Skin epidermis (tissue), 12 donors: ENCODE data around the gene GPANK1.

ENCODE experiments used
- H3K27ac ChIP-seq, 21 experiments: fragments of 200-600 bp; sonication (generic) in 11 of 21; one replicate each; pipeline ENCODE4 v1.5.0; 2020; ENCODE audit warnings: mild to moderate bottlenecking in 3 of 21, inconsistent platforms in 2 of 21, moderate library complexity in 2 of 21
- H3K4me3 ChIP-seq, 7 experiments: fragments of 200-600 bp; sonication (generic) in 2 of 7; one replicate each; pipeline ENCODE4 v1.5.0; 2020; ENCODE audit warnings: inconsistent platforms in 2 of 7, mild to moderate bottlenecking in 2 of 7, moderate library complexity in 1 of 7

The GPANK1 gene

DNA sequence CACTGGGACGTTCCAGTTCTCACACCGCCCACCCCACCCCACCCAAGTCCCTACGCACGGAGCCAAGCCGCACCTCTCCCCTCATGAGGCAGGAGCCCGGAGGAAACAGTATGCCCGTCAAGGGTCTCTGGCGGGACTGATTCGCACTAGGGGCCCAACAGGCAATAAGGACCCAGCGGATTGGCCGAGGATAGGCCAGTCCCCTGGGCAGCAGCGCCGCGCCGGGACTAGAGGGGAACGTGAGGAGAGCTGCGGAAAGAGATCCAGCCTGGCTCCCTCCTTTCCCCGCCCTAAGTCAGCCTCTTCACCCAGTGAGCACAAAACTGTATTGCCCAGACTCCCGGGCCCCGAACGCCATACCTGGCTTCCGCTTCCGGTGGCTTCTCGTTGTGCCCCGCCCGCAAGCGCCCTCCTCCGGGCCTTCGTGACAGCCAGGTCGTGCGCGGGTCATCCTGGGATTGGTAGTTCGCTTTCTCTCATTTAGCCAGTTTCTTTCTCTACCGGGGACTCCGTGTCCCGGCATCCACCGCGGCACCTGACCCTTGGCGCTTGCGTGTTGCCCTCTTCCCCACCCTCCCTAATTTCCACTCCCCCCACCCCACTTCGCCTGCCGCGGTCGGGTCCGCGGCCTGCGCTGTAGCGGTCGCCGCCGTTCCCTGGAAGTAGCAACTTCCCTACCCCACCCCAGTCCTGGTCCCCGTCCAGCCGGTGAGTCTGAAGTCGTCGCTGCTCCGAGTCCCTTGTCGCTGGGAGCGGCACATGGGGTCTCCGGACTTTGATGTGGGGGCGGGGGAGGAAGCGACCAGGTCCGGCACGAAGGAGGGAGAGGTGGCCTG lies 922 bp upstream of the GPANK1 start, which contains the start of gene CSNK2B:
TSS of gene CSNK2B (plus strand) at position 580 of the 836 bp plus-strand sequence. CDS start 752 bp downstream, outside the sequence.
- H3K27ac ChIP-seq = peak within 1 kb of the TSS; percentile 61 to 98 (median 95)
- H3K4me3 ChIP-seq = peak within 1 kb of the TSS; percentile 78 to 95 (median 87)

DNA sequence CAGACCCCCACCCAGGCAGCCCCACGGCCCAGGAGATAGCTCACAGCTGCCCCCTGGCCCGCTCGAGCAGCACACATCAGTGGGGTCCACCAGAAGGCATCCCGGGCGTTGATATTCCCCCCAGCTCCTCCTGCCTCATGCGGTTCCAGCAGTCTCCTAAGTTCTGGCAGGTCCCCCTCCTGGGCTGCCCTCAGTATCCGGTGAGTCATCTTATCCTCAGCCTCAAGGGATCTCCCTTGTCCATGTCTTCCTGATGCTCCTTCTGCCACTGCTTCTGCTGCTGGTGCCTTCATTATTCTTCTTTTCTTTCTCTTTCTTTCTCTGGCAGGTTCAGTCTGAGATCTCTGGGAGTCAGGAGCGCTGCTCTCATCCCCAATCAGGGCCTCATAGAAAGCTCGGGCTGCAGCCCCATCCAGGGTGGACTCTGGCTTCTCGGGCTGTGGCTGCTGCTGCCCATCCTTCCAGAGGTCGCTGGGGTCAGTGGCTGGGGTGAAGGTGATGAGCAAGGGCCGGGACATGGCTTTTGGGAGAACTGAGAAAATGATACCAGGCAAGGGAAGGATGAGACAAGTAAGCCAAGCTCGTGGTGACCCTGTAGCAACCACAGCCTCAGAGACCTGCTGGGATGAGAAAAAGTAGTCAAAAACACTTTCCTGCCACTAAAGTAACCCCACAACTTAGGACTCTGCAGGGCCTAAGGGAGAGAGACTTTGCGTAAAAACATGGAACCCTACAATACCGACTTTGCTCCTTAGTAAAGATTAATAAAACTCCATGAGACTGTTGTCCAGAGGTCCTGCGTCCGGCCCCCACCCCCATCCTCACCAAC lies 622 bp downstream of the GPANK1 start:
- peak overlapping the region; percentile 78 to 95 (median 87) for H3K4me3 ChIP-seq
- H3K27ac ChIP-seq = peak overlapping the region; percentile 45 to 98 (median 93)

GRCh38 chr6:31663126-31663960 lies 1.5 kb downstream of the GPANK1 start:
- Histone ChIP-seq H3K27ac (peak overlapping the region in 20 of 21 experiments; percentile 34 to 98 (median 93)), H3K4me3 (peak overlapping the region; percentile 78 to 95 (median 87))

DNA sequence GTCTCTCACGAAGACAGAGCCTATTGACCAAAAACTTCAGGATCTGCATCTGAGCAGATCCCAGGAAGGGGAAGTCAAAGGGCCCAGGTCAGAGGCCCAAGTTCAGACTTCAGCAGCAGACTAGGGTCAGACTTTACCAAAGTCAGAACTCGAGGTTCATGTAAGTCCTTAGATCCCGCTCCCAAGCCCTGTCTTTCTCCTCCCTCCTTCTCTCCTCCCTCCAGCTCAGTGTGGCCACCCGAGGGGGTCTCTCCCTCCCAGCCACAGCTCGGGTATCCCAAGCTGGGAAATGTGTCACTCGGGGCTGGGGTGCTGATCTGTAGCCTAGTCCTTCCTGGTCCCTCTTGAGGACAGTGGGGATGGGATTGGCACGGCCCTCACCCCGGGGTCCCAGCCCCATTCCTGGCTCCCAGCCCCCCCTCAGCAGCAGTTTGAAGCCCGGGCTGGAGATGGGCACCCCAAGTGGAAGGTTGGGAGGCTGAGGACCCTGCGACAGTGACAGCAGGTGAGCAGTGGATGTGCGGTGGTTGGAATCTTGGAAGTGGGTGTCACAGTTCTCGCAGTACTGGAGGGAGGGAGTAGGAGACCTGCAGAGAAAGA lies 2.6 kb downstream of the GPANK1 start:
- Histone ChIP-seq H3K27ac (peak overlapping the region in 5 of 21 experiments; percentile 7 to 35 (median 23)), H3K4me3 (no peak overlapping the region)

DNA sequence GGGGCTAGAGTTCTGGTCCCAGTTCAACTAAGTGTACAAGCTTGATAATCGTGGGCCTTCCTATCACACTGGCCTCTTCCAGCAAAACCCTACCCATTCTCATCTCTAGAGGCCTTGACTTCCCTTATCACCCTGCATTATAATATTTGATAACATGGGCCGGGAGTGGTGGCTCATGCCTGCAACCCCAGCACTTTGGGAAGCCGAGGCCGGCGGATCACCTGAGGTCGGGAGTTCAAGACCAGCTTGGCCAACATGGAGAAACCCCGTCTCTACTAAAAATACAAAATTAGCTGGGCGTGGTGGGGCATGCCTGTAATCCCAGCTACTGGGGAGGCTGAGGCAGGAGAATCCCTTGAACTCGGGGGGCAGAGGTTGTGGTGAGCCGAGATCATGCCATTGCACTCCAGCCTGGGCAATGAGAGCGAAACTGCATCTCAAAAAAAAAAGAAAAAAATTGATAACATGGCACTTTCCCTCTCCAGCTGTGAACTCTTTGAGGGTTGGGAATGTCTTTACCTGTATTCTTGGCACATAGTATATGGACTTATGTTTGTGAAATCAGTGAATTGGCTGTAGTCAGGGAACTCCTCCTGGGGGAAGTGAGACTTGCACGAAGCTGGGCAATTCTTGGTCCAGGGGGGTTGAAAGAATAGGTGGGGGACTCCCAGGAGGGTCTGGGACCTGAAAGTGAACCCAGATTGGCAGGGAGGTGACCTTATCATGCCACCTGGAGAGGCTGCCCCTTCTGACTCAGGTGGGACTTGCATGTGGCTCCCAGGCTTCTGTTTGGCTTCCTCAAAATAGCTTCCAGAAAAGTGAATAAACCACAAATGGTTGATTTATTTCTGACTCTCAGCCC lies 3.3 kb downstream of the GPANK1 start:
- peak overlapping the region in 19 of 21 experiments; percentile 74 to 95 (median 88) for H3K27ac ChIP-seq
- peak overlapping the region in 5 of 7 experiments; percentile 67 to 87 (median 79) for H3K4me3 ChIP-seq

DNA sequence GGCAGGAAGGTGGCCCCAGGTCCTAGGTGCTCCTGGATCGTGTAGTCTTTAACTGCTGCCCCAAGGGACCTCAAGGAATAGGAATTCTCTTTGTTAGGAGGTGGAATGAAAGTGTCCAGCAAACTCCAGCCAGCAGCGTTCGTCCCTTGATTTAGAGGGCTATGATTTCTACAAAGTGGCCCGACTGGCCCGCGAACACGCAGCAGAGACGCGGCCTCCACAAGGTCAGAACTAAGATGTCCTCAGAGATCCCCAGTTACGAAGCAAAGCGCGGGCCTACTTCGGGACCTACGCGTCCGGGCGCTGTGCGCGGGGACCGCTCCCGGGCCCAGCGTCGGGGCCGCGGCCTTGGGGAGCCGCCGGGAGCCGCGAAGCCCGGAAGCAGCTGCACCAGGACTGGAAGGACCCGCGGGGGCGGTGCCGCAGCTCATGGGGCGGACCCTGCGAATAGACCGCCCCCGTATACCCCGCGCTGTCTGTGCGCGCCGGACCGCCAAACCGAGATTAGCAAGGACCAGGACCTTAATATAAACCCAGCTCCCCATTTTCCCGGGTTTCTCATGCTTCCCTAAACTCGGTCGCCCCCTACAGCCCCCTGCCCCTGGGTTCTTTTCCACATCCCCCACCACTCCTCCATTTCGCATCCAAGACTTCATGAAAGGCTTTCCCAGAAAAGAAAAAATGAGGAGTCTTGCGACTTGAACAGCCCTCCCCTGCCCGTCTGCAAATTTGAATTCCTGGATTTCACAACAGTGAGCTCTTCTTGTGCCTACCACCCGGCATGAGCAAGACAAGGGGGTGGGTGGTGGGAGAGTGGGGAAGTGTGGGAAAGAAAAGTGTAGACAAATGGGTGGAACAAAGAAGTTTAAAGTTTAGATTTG lies 4.2 kb downstream of the GPANK1 start, which contains the start of gene C6orf47:
TSS of gene C6orf47 (minus strand) at position 398 of the 881 bp plus-strand sequence. CDS start 831 bp downstream, outside the sequence.
- peak within 1 kb of the TSS in 20 of 21 experiments; percentile 74 to 95 (median 88) for H3K27ac ChIP-seq
- H3K4me3 ChIP-seq = peak within 1 kb of the TSS; percentile 51 to 87 (median 78)

DNA sequence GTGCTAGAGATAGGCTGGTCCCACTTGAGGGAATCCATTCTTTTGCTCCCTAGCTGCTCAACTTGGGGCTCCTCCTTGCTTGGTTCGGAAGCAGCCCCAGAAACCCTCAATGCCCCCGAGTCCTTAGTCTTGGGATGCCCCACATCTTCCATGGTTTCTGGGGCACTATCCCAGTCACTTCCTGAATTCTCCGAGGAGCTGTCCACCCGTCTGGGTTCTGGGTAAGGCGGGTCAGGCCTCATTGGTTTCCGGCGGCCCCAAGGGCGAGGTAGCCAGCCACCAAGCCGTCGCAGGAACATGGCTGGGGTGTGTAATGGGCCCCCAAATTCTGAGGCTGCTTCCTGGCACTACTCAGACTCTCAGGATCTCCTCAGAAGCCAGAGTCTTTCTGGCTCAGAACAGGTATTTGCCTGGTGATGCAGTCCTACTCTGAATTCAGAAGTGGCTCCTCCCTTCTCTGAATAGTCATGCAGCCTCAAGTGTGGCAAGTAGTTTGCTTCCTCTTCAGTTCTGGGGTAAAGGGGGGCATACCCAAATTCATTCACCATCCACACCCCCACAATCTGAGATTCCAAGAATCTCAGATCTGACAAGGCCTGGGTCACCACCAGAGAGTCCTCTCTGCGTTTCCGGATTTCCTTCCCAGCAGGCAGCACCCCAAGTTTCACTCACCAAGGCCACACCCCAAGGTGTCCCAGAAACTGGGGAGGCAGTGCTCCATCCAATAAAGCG lies 5.0 kb downstream of the GPANK1 start:
- peak overlapping the region in 20 of 21 experiments; percentile 74 to 95 (median 88) for H3K27ac ChIP-seq
- peak overlapping the region; percentile 51 to 87 (median 78) for H3K4me3 ChIP-seq

DNA sequence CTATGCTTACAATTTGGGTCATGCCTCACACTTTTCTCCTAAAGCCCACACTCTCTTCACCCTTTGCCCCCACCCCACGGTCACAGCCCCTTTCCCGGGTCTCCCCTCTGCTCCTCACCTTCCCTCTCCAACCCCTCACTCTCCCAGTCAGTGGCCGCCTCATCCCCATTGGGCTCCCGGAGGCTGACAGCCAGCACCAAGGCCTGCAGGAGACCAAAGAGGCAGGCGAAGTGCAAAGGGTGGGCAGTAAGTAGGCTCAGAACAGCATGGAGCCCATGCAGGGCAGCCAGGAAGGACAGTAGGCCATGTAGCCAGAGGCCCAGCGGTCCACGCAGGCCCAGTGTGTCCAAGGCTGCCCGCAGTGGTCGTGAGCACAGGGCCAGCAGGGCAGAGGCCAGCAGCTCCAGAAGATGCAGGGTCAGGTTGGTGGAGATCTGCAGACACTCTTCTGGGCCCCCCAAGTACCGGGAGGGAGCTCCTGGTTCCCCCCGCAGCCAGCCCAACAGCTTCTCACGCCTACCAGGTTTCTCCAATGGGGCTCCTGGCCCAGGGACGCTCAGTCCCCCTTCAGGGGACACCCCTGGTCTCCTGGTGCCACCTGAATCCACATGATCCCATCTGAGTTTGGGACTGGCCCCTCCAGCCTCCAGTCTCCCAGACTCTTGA lies 5.7 kb downstream of the GPANK1 start:
- peak overlapping the region in 18 of 21 experiments; percentile 74 to 95 (median 88) for H3K27ac ChIP-seq
- H3K4me3 ChIP-seq = peak overlapping the region; percentile 51 to 87 (median 78)

GRCh38 chr6:31658158-31658688 lies 6.6 kb downstream of the GPANK1 start:
- peak overlapping the region in 2 of 21 experiments; percentile 40 to 45 for H3K27ac ChIP-seq
- no peak overlapping the region for H3K4me3 ChIP-seq

DNA sequence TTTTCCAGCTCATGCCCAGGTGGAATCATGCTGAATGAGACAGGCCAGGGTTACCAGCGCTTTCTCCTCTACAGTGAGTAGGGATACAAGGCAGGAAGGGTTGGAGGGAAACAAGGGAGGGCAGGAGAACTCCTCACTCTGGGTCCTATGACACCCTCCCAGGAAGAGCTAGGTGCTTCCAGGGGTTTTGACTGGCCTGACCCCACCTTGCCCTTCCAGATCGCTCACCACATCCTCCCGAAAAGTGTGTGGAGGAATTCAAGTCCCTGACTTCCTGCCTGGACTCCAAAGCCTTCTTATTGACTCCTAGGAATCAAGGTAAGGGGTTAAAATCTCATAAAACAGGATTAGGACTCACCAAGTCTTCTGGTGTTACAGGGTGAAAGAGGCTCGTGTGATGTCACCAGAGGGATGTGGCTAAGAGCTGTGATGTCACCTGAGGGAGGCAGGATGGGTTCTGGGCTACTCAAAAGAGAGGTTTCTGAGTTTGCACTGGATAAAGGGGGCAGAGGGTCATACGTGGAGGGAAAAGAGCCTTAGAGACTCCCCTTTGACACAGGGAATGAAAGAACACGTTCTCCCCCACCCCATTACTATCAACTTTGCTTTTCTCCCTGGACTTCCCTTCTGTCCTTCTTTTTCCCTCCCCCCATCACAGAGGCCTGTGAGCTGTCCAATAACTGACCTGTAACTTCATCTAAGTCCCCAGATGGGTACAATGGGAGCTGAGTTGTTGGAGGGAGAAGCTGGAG lies 7.2 kb downstream of the GPANK1 start:
- peak overlapping the region in 1 of 21 experiments; percentile 45 for H3K27ac ChIP-seq
- H3K4me3 ChIP-seq = no peak overlapping the region

DNA sequence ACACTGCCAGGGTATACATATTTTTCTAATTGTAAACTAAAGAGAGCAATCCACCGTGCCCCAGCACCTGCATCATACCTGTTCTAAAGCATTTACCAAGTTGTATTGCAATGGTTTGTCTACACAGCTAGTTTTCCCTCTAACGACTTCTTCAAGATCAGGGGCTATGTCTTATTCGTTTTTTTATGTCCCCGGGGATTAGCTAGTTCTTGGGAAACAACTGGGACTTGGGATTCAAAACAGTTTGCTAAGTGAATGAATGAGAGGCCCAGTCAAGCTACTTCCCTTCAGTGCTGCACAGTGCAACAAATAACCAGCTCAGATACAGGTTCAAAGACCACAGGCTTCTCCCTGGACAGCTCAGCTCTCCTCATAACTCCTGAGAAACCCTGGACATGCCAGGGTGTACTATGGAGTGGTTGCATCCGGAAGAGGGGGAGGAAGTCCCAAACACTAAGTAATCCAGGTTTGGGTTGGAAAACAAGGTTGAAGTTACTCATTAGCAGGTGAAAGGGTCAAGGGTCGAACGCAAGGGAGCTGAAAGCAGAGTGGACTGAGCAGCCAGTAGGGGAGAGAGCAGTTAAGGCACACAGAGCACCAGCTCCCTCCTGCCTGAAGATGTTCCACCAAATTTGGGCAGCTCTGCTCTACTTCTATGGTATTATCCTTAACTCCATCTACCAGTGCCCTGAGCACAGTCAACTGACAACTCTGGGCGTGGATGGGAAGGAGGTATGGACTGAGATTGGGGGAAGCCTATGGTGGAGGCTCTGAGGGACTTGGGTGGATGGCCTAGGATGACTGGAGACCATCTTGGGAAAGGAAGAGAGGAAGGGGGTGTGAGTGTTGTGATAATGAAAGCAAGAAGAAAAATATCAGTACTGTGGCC lies 9.2 kb downstream of the GPANK1 start, which contains the start of gene APOM:
TSS of gene APOM (plus strand) at position 546 of the 889 bp plus-strand sequence. CDS start at position 619, 73 bp downstream.
- no peak within 1 kb of the TSS for H3K27ac ChIP-seq
- no peak within 1 kb of the TSS for H3K4me3 ChIP-seq

DNA sequence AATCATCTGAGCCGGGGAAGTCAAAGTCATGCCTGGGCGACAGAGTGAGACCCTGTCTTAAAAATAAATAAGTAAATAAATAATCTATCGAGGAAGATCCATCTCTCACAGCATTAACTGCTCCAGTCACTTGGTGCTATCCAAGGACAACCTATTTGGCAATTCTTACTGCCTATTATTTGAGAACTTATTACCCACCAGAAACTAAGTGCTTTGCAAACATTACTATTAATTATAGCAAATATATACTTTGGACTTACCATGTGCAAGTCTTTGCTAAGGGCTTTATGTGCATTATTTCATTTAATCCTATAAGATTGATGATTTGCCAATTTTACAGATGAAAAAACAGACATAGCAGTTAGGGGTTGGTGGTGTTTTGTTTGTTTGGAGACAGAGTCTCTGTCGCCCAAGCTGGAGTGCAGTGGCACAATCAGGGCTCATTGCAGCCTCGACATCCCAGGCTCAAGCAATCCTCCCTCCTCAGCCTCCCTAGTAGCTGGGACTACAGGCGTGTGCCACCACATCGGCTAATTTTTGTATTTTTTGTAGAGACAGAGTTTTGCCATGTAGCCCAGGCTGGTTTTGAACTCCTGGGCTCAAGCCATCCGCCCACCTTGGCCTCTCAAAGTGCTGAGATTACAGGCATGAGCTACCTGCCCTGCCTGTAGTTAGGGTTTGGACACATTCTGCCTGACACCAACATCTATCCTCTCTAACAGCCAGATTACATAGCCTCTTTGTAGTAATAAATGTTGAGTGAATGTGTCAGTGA lies 10.0 kb downstream of the GPANK1 start:
- Histone ChIP-seq H3K27ac (no peak overlapping the region), H3K4me3 (no peak overlapping the region)
